SH-SY5Y (cell line): ENCODE results near the gene EPAS1.

Source experiments
- GATA2 ChIP-seq: IDR thresholded peaks from 2 replicates; pipeline ENCODE4 v1.6.1; 2011; ENCODE audit warnings: mild to moderate bottlenecking, low read depth, low read length
- GATA3 ChIP-seq: IDR thresholded peaks from 2 replicates; pipeline ENCODE4 v1.6.1; 2011; ENCODE audit warnings: low read depth, mild to moderate bottlenecking, low read length, moderate library complexity

DNA sequence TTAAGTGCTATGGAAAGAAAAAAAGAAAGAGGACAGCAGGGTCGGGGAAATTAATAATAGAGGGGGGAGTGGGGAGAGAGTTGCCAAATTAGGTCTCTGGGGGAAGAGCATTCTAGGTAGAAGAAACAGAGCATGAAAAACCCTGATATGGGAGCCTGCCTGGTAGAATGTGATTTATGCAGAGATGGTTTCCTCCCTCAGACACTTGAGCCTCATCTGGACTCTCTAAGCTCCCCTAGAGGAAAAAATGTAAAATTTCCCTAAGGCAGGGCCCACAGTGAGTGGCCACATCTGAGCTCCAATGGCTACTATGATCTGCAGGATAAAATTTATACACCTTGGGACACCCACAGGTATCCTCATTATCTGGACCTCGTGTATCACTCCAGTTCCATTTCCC lies 20.6 kb upstream of the EPAS1 start:
- TF ChIP-seq GATA2 (no peak), GATA3 (no peak)
